ENCODE measurements around the gene TNFRSF11A.

TNFRSF11A gene

DNA sequence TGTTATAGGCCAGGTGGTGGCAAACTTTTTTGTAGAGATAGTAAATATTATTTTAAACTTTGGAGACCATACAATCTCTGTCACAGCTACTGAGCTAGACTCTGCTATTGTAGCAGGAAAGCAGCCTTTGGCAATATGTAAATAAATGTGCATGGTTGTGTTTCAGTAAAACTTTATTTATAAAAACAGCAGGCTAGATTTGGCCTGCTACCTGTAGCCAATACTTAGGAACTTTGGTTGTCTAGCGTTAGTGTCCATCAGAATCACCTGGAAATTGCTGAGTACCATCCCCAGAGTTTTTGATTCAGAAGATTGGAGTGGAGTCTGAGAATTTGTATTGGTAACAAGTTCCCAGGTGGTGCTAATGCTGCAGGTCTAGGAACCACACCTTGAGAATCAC is 23.8 kb upstream of the TNFRSF11A start:
- H3K27ac ChIP-seq: no peak overlapping the region
- TF ChIP-seq ZFX (IDR thresholded peaks at IDR 0.05; ENCODE audit: borderline replicate concordance): no peak
- TF ChIP-seq, protein P1, sequence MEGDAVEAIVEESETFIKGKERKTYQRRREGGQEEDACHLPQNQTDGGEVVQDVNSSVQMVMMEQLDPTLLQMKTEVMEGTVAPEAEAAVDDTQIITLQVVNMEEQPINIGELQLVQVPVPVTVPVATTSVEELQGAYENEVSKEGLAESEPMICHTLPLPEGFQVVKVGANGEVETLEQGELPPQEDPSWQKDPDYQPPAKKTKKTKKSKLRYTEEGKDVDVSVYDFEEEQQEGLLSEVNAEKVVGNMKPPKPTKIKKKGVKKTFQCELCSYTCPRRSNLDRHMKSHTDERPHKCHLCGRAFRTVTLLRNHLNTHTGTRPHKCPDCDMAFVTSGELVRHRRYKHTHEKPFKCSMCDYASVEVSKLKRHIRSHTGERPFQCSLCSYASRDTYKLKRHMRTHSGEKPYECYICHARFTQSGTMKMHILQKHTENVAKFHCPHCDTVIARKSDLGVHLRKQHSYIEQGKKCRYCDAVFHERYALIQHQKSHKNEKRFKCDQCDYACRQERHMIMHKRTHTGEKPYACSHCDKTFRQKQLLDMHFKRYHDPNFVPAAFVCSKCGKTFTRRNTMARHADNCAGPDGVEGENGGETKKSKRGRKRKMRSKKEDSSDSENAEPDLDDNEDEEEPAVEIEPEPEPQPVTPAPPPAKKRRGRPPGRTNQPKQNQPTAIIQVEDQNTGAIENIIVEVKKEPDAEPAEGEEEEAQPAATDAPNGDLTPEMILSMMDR (IDR thresholded peaks at IDR 0.05): no peak

DNA sequence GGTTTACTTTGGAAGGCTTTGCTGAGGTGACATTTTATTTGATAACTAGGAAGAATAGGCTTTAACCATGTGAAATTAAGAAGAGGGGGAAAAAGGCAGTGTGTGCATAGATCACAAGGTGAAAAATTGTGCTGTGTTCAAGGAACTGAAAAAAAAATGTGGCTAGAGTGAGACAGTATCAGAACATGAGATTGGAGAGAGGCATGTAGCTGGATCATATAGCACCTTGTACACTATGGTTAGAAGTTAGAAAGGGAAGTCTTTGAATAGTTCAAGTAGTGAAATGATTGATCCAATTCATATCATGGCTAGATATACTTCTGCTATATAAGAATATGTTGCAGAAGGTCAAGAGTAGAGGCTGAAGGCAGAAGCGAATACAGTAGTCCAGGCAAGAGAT is 12.3 kb upstream of the TNFRSF11A start:
- TF ChIP-seq, protein P1 (IDR thresholded peaks at IDR 0.05): no peak
- TF ChIP-seq ZFX (IDR thresholded peaks at IDR 0.05; ENCODE audit: borderline replicate concordance): no peak

DNA sequence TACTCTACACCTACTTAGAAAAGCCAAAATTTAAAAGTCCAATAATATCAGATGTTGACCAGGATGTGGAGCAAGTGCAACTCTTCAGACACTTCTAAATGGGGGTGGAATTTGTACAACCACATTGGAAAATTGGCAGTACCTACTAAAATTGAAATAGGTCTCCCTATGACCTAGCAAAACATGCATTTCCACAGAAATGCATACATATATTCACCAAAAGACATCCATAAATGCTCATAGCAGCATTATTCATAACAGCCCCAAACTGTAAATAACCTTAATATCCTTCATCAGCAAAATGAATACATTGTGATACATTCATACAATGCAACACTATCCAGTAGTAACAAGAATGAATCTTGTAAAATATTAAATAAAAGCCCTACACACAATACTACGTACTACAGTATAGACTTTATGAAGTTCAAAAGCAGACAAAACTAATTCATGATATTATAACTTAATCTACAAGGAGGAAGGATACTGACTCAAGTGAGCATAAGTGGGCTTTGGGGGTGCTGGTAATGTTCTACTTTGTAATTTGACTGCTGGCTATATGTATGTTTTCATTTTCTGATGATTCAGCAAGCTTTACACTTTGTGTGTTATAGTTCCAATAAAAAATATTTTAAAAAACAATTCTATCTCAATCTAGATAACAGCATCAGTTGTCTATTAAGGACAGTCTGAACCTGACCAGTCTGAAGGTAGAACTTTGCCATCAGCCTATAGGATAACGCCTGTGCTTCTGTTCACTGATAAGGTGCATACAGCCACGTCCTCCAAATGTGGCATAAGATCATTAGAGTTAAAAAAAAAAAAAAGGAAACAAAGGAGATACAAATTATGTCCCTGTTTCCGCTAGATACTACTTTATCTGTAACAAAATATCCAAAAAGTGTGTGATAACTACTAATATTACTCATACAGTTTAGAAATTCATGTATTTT is 6.6 kb upstream of the TNFRSF11A start:
- no peak overlapping the region for H3K27ac ChIP-seq
- TF ChIP-seq ZFX (IDR thresholded peaks at IDR 0.05; ENCODE audit: borderline replicate concordance): no peak
- TF ChIP-seq, protein P1 (IDR thresholded peaks at IDR 0.05): no peak

More for the DNA sequence above, 12.3 kb upstream of the TNFRSF11A start:
- H3K27ac ChIP-seq: no peak overlapping the region

DNA sequence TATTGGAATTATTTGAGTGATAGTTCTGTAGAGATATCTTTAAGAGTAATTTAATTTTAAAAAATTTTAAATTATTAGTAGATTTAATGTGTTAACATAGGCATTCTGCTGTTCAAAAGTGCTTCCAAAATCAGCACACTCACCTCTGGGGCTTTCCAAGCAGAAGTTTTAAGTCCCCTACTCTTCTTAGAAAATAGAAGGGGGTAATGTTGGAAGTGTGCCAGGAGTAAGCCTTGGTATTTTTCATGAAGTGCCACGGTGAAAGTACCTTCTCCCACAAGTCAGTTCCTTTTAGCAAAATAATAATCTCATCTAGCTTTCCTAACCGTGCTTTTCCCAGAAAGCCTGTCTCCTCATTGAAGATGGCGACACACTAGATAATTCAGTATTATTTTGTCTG is 3.9 kb upstream of the TNFRSF11A start:
- TF ChIP-seq, protein P1 (IDR thresholded peaks at IDR 0.05): no peak
- no peak for TF ChIP-seq ZFX (IDR thresholded peaks at IDR 0.05; ENCODE audit: borderline replicate concordance)
- H3K27ac ChIP-seq: no peak overlapping the region

DNA sequence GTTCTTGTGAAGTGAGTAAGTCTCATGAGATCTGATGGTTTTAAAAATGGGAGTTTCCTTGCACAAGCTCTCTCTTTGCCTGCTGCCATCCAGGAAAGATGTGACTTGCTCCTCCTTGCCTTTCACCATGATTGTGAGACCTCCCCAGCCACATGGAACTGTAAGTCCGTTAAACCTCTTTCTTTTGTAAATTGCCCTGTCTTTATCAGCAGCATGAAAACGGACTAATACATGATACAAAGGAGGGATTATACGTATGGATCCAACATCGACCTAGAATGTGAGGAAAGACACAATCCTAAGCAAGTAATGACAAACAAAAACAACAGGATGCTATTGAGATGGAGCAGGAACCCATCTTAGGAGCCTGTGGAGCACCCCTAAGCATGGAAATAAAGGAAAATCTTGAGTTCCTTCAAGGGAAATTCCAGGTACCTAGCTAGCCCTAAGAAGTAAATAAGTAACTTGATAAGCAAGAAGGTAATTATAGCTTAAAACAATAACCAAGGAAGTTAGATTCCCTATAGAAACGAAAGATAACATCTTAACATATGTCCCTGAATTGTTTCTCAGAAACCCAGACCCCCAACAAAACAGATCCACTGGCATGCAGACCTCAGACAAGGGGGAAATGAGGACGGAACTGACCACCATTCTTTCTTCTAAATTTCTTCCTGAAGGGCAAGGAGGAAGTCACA is 1.5 kb upstream of the TNFRSF11A start:
- TF ChIP-seq, protein P1 (IDR thresholded peaks at IDR 0.05): no peak
- TF ChIP-seq ZFX (IDR thresholded peaks at IDR 0.05; ENCODE audit: borderline replicate concordance): no peak
- no peak overlapping the region for H3K27ac ChIP-seq

DNA sequence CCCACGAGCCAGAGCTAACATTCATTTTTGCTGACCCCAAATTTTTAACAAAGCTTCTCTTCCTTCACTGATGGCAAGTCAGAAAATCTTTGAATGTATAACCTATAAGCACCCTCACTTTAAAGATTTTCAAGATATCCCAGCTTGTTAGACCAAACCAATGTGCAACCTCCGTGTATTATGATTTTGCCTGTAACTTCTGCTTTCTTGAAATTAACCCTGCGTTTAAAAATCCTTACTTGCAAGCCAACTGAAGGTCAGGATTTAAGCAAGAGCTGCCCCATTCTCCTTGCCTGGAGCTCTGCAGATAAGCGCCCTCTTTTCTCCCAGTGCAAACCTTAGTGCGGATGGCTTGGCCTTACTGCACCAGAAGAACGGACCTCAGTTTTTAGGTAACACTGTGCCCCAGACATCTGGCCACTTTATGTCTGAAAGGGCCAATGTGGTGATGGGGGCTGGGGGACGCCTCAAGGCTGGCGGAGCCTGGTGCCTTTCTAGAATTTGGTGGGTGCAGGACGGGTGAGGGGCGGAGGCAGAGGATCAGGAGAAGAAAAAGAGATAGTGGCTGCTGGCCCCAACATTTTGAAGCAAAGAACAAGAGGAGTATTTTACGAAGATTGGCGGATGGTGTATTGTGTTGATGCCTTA is 805 bp upstream of the TNFRSF11A start:
- H3K27ac ChIP-seq: no peak overlapping the region
- TF ChIP-seq ZFX (IDR thresholded peaks at IDR 0.05; ENCODE audit: borderline replicate concordance): no peak
- TF ChIP-seq, protein P1 (IDR thresholded peaks at IDR 0.05): no peak

All from 22Rv1 (cell line).